HG03558 (cell line): ENCODE measurements around the gene ITGA6.

Source experiments
- ATAC-seq: cut with Tn5 transposase; IDR thresholded peaks from one replicate; pipeline ENCODE4 v1.9.1; 2021; ENCODE audit warnings: moderate number of reproducible peaks; ENCODE audit not compliant: unreplicated experiment; ENCODE audit errors: extremely low read depth

ITGA6 gene

DNA sequence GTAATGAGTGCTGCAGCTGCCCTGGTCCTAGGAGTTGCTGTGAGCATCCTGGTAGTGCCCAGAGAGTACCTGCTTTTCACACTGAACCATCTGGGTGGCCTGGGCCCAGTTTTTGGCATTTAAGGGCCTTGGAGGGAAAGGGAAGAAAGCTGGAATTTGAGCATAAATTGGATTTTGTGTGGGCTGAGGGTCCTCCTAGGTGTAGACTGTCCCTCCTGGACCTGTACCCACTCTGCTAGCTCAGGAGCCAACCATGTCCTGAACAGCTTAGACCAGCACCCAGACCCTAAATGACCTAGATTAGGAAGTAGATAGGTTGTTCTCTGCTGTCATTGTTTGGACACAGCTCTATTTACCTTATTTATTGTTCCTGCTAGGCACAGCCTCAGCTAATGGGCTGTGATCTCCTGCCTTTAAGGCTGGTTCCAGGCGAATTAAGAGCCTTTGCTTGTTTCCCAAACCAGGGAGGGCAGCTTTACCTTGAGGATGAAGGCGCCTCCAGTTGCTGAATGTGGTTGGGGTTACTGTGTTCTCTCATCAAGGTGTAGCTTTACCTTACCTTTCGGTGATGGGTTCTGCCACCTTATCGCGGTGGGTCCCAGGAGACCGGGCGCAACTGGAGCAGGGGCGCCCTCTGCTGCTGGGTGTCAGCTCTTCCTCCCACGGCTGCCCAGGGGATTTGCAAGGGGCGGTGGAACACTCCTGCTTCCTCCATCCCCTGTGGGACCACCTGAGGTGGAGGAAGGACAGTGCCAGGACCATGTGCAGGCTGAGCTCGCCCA lies 34.4 kb downstream of the ITGA6 start:
- no peak for ATAC-seq

GRCh38 chr2:172462373-172462848 lies 35.0 kb downstream of the ITGA6 start:
- no peak for ATAC-seq

DNA sequence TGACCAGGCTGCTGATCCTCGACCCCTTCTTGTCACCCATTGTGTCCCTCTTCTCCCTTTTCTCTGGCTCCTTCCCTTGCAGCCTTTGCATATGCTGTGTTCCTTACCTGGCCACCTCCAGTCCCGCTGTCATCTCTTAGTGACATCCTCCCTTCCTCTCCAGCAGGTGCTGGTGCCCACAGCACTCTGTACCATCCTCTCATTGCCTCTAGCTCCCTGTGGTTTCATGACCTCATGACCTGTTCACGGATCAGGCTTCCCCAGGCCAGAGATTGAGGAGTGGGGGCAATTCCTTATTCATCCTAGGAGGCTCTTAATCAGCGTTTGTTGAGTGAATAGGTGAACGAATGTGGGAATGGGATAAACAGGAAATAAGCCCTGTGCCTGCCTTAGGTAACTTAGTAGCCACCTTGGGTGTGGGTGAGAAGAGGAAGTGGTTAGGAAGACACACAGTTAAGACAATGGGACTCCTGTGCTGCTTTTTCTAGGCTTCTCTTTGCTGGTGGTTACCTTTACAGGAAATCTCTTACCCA lies 35.5 kb downstream of the ITGA6 start:
- no peak for ATAC-seq

DNA sequence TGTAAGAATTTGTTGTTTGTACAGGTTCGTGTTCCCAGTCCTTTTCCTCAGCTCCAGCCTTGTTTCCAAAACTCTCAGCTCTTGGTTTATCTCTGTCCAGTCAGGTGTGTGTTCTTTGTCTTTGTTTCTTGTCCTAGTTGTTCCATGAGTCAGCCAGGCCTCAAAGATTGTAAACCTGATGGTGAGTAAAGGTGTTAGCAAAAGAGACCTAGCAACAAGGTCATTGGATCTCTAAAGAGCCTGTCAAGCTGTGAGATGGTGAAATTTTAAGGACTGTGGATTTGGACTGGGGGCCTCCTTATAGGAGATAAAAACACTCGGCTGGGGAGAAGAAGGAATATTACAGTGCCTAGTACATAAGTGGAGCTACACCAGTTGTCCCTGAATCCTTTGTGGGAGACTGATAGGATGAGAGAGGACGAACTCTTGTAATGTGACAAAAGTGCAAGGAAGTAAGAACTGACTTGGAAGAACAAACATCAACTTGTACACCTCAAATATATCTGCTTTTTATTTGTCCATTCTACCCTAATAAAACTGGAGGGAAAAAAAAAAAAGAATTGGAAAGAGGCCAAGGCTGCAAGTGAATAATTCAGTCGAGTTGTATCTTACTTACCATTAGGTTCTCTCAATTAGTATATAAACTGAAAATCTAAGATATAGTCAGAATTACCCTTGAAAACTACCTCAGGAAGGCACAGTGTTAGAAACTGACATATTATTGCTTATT lies 37.2 kb downstream of the ITGA6 start:
- no peak for ATAC-seq

GRCh38 chr2:172465417-172466334 lies 38.3 kb downstream of the ITGA6 start:
- no peak for ATAC-seq

- no peak for ATAC-seq
Measured at GRCh38 chr2:172467382-172467781, 40.0 kb downstream of the ITGA6 start.

DNA sequence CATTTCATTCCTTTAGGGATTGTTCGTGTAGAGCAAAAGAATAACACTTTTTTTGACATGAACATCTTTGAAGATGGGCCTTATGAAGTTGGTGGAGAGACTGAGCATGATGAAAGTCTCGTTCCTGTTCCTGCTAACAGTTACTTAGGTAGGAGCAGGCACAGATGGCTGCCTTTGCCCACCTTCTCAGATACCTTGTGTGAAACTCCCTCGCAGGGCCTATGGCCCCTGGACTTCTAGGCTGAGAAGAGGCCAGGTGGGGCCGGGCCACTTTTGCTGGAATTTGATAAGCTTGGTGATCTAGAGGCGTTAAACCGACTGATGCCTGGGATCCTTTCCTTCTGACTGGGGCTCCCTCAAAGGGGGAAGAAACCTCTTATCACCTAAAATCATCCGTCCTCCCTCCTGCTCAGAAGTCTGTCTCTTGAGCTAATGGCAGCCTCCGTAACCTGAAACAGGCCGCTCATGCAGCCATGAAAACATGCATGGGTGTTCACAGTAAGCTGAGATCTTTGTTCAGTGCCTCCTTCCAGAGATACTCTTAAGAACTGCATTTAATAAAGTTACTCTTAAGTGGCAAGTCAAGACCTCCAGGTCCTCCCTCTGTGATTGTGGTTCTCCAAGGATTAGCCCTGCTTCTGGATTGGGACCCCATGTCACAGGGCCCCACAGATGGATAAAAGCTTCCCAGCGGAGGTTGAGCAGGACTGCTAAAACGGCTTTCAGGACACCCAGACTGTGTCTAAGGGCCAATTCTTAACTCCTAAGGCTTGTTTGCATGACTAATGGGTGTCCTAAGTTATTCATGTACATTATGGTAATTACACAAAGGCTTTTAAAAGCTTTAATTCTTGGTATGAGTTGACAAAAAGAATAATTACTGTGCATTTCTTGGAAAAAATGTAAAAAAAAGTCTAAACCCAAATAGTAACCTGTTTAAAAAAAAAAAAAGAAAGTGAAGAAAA lies 43.9 kb downstream of the ITGA6 start:
- ATAC-seq, result no peak

GRCh38 chr2:172472446-172473033 lies 45.2 kb downstream of the ITGA6 start:
- ATAC-seq, result no peak

DNA sequence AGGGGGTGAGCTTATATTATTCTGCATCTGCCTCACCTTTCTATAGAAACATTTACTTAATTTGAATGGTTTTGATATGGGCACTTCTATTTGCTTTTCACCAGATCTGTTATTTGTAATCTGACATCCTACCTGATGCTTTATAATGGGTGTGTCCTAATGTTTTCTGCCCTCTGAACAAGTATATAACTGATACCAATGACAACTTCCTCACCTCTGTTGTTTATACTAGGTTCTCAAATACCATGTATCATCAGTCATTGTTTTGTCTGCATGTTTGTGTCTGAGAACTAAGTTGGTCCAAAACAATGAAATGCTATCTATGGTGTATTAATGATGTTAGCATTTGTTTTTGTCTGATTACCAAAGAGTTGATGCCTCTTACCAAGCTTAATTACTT lies 45.8 kb downstream of the ITGA6 start:
- ATAC-seq, result no peak

DNA sequence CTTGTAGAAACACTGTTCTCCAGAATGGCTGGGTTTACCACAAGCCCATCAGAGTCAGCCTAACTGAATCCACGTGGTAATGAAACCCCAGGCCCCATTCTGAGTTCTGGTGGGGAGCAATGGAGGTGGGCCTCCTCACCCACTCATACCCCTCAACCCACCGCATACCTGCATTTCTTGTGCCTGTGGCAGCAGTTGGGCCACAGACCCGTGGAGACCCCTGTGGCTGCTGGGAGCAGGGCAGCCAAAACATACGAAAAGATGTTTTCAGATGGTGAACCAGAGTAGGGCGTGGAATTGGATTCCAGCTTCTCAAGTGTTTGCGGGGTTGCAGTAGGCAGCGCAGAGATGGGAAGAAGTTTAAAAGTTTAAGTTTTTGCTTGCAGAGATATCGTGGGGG lies 51.0 kb downstream of the ITGA6 start:
- no peak for ATAC-seq

- ATAC-seq, result no peak
Measured at GRCh38 chr2:172480301-172481218, 53.2 kb downstream of the ITGA6 start.

DNA sequence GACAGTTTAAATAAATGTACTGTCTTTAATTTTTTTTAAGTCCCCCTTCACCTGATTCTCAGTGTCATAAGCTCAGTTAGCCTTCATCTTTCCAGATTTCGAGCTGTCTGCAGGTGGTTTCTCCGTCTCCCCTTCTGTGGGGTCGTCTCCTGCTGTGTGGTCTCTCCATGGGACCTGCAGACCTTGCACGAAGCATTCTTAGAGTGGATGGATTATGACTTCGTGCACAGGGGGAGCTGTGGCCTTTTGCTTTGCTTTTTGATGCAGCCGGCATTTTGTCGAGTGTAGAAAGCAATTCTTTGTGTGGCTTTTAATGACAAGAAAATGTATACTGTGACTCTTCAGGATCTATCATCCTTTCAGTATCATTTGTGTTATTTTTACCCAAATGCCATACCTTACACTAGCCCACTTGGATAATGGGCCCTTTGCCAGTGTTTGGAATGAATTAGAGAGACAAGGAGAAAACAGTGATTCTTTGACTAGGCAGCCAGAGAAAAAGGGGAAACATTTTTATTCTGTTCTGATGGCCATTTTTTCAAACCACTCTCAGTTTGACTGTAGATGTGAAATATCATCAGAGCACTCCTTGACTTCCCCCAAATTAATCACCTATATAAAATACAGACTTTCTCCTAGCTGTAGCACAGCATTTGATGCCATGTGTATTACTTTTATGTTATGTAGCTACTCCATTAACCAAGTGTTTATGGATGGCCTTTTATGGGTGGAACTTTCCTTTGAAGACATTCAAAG lies 54.3 kb downstream of the ITGA6 start:
- no peak for ATAC-seq

GRCh38 chr2:172484253-172484652 lies 56.9 kb downstream of the ITGA6 start:
- no peak for ATAC-seq

GRCh38 chr2:172484706-172485105 lies 57.3 kb downstream of the ITGA6 start:
- no peak for ATAC-seq

DNA sequence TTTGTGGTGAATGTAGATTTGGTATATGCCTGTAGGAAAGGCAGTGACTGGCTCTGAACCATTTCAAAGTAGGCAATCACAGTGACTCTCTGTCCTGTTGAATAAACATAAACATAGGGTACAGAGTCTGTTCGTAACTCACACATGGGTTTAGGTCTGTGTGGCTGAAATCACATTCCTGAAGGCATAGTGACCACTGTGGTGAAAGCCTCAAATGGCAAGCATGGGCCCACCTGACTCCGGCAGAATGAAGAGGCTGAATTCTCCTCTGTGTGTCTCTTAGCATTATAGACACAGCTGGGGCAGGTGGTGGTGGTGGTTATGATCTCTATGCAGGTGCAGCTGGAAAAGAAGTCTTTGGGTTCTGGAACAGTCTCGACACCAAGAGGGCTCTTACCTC lies 61.2 kb downstream of the ITGA6 start:
- ATAC-seq, result no peak

DNA sequence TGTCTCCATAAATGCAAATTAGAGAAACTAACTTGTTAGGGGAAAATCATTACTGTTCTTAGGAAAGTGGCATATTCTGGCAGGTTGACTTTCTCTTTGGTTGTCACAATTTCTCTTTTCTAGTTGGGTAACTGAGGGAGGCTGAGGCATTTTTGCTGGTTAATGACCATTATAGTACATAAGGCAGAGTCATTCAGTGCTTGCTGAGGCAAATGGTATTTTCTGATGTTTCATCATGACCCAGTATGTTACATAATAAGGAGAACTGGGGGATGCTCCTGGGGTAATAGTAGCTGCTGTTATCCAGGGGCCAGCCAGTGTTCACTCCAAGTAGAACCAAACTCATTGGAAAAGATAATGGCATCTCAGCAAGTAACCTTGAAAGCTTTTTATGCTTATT lies 62.3 kb downstream of the ITGA6 start:
- no peak for ATAC-seq

- no peak for ATAC-seq
Measured at GRCh38 chr2:172496160-172496608, 68.8 kb downstream of the ITGA6 start.
